ENCODE measurements around the gene EPC2.

The EPC2 gene

GRCh38 chr2:148643998-148644882, at the start of gene EPC2:
Gene EPC2 (plus strand): TSS chr2:148644751. CDS start chr2:148645018, 267 bp downstream.
- DNase-seq (ENCODE audit: low read depth): peak; percentile 89

DNA sequence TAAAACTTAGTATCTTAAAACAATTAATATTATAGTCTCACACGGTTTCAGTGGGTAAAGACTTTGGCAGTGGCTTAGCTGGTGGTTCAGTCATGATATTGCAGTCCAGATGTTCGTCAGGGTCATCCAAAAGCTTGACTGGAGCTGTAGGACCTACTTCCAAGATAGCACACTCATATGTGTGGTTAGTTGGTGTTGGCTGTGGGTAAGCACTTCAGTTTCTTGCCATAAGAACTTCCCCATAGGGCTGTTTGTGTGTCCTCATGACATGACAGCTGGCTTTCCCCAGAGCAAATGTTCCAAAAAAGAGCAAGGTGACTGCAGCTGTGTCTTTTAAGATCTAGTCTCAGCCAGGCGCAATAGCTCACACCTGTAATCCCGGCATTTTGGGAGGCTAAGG, 48.5 kb upstream of the EPC2 start:
- DNase-seq (ENCODE audit: low read depth): no peak

DNA sequence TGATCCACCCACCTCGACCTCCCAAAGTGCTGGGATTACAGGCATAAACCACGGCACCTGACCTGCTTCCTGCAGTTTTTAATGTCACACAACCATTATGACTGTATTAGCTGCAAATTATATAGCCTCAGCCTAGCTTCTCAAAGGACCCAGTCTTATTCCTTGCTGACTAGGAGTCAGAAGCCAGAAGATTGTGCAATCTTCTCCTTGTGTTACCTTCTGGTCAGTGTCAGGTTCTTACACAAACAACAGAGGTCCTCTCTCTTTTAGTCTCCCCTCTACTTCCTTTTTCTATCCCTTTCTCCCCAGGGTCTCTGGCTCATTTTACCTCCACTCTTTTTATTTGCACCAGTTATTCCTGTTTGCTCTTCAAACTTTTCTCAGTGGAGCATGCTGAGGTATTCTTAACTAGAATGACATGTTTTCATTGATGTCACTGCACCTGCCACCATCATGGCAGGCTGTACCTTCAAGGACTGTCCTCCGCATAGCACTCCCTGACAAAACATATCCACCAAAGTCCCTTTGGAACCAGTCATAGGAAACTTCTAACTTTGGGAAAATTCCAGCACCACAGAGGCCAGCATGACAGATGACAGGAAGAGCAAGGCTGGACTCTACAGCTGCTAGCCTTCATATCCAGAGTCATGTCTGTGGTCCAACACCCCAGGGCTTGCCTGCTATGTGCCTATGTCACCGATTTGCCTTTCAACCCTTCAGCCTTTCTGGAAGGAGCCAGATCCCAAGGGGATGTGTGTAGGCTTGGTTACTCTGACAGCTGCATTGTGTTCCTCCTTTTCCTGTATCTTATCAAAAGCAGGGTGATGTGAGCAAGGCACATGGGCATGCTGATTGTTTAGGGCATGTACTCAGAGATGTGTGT, 45.2 kb upstream of the EPC2 start:
- DNase-seq (ENCODE audit: low read depth): no peak

GRCh38 chr2:148602885-148603561, 41.5 kb upstream of the EPC2 start:
- DNase-seq (ENCODE audit: low read depth): peak; percentile 13

GRCh38 chr2:148603562-148603920, 41.0 kb upstream of the EPC2 start:
- no peak for DNase-seq (ENCODE audit: low read depth)

- DNase-seq (ENCODE audit: low read depth): no peak
Observed at GRCh38 chr2:148604927-148605326, 39.6 kb upstream of the EPC2 start.

DNA sequence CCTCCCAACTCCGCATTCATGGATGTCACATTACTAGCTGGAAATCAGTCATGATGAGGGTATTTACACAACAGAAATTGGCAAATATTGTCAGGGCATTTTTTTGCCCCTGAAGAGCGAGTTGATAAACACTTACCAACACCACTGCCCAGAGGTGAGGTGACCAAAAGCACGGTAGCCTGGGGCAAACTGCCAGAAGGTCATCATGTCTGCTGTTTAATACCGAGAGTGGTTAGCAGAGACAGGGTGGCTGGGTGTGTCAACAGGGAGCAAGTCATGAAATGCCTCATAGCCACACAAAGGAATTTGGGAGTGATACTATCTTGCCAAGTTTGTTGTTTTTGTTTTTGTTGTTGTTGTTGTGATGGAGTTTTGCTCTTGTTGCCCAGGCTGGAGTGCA, 37.0 kb upstream of the EPC2 start:
- no peak for DNase-seq (ENCODE audit: low read depth)

DNA sequence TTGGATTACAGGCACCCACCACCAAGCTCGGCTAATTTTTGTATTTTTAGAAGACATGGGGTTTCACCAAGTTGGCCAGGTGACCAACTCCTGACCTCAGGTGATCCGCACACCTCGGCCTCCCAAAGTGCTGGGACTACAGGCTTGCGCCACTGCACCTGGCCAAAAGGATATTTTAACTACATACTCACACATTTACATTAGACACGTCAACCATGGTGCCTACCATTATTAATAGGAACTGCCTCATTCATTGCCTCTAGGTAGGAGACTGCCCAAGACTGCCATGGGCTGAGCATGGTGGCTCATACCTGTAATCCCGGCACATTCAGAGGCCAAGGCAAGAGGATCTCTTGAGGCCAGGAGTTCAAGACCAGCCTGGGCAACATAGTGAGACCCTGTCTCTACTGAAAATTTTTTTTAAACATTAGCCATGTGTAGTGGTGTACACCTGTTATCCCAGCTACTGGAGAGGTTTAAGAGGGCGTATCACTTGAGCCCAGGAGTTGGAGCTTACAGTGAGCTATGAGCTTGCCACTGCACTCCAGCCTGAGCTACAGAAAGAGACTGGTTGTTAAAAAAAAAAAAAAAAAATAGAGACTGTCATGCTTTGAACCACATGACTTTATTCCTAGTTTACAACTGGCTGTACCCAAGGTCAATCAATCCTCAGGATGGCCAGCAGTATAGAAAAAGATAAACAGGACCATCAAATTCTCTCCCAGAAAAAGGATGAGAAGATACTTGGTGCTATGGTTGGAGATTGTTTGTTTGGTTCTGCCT, 31.1 kb upstream of the EPC2 start:
- no peak for DNase-seq (ENCODE audit: low read depth)

DNA sequence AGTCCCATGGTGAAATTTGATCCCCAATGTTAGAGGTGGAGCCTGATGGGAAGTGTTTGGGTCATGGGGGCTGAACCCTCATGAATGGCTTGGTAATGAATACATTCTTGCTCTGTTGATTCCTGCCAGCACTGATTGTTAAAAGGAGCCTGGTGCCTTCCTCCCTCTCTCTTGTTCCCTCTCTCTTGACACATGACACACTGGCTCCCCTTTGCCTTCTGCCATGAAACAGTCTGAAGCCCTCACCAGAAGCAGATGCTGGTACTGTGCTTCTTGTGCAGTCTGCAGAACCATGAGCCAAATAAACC, 30.6 kb upstream of the EPC2 start:
- DNase-seq (ENCODE audit: low read depth): no peak

GRCh38 chr2:148614322-148615049, 30.1 kb upstream of the EPC2 start:
- no peak for DNase-seq (ENCODE audit: low read depth)

DNA sequence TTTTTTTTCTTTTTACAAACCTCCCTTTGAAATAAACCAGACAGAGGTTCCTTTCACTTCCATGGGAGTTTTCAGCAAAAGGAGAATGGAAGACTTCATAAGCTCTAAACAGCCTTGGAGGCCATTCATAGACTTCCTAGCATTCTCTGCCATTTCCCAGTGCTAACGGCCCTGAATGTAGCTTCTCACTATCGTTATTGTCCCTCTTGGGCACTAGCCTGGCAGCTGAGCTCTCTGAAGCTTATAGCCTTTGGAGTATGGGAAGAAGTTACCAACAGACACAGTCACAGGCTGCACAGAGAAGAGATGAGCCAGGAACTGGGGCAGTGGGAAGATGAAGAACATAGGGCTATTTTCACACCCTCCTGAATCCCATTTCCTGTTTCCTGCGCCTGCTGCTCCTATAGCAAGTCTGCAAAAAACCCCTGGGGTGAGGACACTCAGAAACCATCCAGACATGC, 29.1 kb upstream of the EPC2 start:
- DNase-seq (ENCODE audit: low read depth): no peak

DNA sequence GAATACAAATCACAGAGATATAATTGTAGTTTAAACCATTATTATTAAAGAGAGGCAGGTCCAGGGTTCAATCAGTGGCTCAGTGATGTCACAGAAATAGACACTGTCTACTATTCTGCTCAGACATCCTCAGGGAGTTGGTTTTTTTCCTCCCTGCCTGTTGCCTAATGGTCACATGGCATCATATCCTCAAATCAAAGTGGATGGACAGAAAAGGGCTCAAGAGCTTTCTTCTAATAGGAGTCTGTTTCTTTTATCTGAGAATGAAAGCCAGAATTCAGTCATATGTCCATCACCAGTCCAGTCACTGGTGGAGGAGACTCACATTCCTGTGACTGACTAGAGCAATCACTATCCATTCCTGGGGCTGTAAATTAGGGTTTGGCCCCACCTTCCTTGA, 27.9 kb upstream of the EPC2 start:
- no peak for DNase-seq (ENCODE audit: low read depth)

- DNase-seq (ENCODE audit: low read depth): no peak
Observed at GRCh38 chr2:148617219-148617618, 27.3 kb upstream of the EPC2 start.

- no peak for DNase-seq (ENCODE audit: low read depth)
Observed at GRCh38 chr2:148619560-148620195, 24.9 kb upstream of the EPC2 start.

DNA sequence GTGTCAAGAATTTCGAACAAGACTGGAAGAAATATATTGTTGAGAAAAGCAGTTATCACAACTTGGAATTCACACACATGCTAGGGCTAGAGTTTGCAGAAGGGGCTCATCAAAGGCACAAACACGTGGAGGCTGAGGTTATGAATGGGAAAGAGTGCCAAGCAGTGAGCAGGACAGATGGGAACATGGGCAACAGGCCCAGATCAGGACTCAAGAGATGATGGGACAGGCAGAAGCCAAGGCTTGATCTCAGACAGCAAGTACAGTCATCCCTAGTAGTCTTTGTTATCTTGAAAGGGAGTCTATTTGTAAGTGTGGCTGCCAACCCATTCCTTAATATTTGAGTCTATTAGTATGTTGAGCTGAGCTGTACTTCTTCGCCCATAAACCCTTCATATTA, 22.2 kb upstream of the EPC2 start:
- no peak for DNase-seq (ENCODE audit: low read depth)

- no peak for DNase-seq (ENCODE audit: low read depth)
Observed at GRCh38 chr2:148623086-148623485, 21.5 kb upstream of the EPC2 start.

GRCh38 chr2:148627224-148627623, 17.3 kb upstream of the EPC2 start:
- DNase-seq (ENCODE audit: low read depth): no peak

DNA sequence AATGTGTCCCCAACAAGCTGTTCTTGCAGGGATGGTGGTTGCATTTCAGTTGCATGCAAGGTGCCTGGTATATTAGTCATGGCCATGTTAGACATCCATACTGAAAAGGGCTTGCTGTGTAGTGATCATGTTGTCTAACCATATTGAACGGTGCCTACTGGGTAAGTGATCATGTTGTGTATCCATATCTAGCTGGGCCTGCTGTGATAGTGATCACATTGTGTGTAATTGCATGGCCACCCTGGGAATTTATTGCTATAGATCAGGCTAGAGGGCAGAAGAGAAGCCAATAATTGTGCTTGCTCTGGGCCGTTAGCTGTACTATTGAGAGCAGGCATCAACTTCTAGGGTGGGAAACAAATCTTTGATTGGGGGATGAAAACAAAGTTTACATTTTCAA, 9.8 kb upstream of the EPC2 start:
- no peak for DNase-seq (ENCODE audit: low read depth)

DNA sequence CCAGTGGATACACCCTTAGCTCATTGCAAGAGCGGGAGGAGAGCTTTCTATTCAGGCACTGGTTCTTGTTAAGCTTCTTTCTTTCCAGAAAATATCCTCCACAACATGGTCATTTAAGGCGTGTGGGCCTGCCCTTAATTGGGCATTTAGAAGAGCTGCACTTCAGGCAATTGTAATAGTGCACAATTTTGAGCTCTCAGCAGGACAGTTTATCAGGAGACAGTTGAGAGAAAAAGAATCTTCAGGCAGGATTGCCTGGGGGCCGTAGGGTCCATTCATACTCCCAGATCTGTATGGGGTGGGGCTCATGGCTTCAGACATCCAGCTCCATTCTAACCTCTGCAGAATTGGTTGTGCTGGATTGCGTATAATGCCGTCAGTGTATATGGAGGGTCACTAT, 6.0 kb upstream of the EPC2 start:
- no peak for DNase-seq (ENCODE audit: low read depth)

GRCh38 chr2:148640767-148641166, 3.8 kb upstream of the EPC2 start:
- DNase-seq (ENCODE audit: low read depth): no peak

Data from activated T-cell treated with anti-CD3 and anti-CD28 coated beads for 48 hours (primary cell).